GM12878 (cell line): Measurements from ENCODE around the gene PCDHGA6. TPM values are rescaled to one million over a fixed set of nuclear protein-coding genes. Genes with fewer than 3 reads are reported as not detected.

Experiments used
- BCL11A ChIP-seq: IDR thresholded peaks from 2 replicates; pipeline ENCODE4 v1.6.1; 2011; ENCODE audit warnings: low read depth, low read length
- CHD1 ChIP-seq: IDR thresholded peaks from 2 replicates; pipeline ENCODE4 v1.6.1; 2012; ENCODE audit warnings: low read depth, low read length, improper control_type of control experiment
- CREB1 ChIP-seq: IDR thresholded peaks from 2 replicates; pipeline ENCODE4 v1.6.1; 2012; ENCODE audit warnings: low read depth, mild to moderate bottlenecking, inconsistent platforms
- EP300 ChIP-seq, 2 experiments: fragments of 150-350 bp in 1 of 2; IDR thresholded peaks; 2 replicates each; pipeline ENCODE4 v1.6.1; 2011 to 2012; ENCODE audit warnings: low read depth in 2 of 2, low read length in 2 of 2, borderline replicate concordance in 1 of 2, improper control_type of control experiment in 1 of 2, inconsistent platforms in 1 of 2; ENCODE audit not compliant: control insufficient read depth in 1 of 2
- ESRRA ChIP-seq: IDR thresholded peaks from 2 replicates; pipeline ENCODE4 v1.6.1; 2012; ENCODE audit warnings: mild to moderate bottlenecking, low read length, improper control_type of control experiment
- ETV6 ChIP-seq, 2 experiments: fragments of 450-650 bp in 1 of 2; IDR thresholded peaks in 1 of 2; conservative IDR thresholded peaks in 1 of 2; 2 replicates each; pipeline ENCODE4 v1.6.1; 2014; ENCODE audit warnings: antibody characterized with exemption in 1 of 2, borderline replicate concordance in 1 of 2, low read depth in 1 of 2, mild to moderate bottlenecking in 1 of 2, moderate library complexity in 1 of 2
- FOXM1 ChIP-seq: IDR thresholded peaks from 2 replicates; pipeline ENCODE4 v1.6.1; 2012; ENCODE audit warnings: low read depth, mild to moderate bottlenecking, inconsistent platforms, low read length, moderate library complexity
- GATAD2B ChIP-seq: fragments of 450-650 bp; conservative IDR thresholded peaks from 2 replicates; pipeline ENCODE4 v1.6.1; 2017; ENCODE audit warnings: low read depth, mild to moderate bottlenecking, moderate library complexity
- HDAC6 ChIP-seq: fragments of 200-600 bp; sonication (generic); IDR thresholded peaks from one replicate; pipeline ENCODE4 v1.8.0; 2017; ENCODE audit warnings: antibody characterized with exemption; ENCODE audit not compliant: unreplicated experiment
- IKZF1 ChIP-seq: fragments of 450-650 bp; conservative IDR thresholded peaks from 2 replicates; pipeline ENCODE4 v1.6.1; 2017; ENCODE audit warnings: antibody characterized with exemption, mild to moderate bottlenecking
- IKZF2 ChIP-seq, 2 experiments: fragments of 450-650 bp; IDR thresholded peaks; 2 replicates each; pipeline ENCODE4 v1.6.1; 2017; ENCODE audit warnings: mild to moderate bottlenecking in 2 of 2, moderate library complexity in 2 of 2
- KAT2A ChIP-seq: conservative IDR thresholded peaks from 2 replicates; pipeline ENCODE4 v1.6.1; 2011; ENCODE audit warnings: low read depth, low read length; ENCODE audit not compliant: control insufficient read depth
- KDM1A ChIP-seq: fragments of 200-600 bp; sonication (generic); IDR thresholded peaks from 2 replicates; pipeline ENCODE4 v1.6.1; 2016; ENCODE audit warnings: borderline replicate concordance
- MEF2A ChIP-seq: IDR thresholded peaks from 2 replicates; pipeline ENCODE4 v1.6.1; 2011; ENCODE audit warnings: low read depth, mild to moderate bottlenecking, low read length, moderate library complexity; ENCODE audit not compliant: insufficient read depth
- MEF2B ChIP-seq: fragments of 450-650 bp; IDR thresholded peaks from 2 replicates; pipeline ENCODE4 v1.6.1; 2018; ENCODE audit warnings: mild to moderate bottlenecking, moderate library complexity; ENCODE audit not compliant: partially characterized antibody, poor library complexity, severe bottlenecking
- RAD51 ChIP-seq: fragments of 450-650 bp; IDR thresholded peaks from 2 replicates; pipeline ENCODE4 v1.6.1; 2016; ENCODE audit warnings: moderate library complexity, mild to moderate bottlenecking, inconsistent platforms
- SIX5 ChIP-seq: IDR thresholded peaks from 2 replicates; pipeline ENCODE4 v1.6.1; 2011; ENCODE audit warnings: mild to moderate bottlenecking, low read depth, low read length, moderate library complexity; ENCODE audit not compliant: severe bottlenecking
- SMAD1 ChIP-seq: fragments of 450-650 bp; IDR thresholded peaks from 2 replicates; pipeline ENCODE4 v1.6.1; 2018; ENCODE audit warnings: mild to moderate bottlenecking, low read depth; ENCODE audit not compliant: partially characterized antibody
- STAT3 ChIP-seq: IDR thresholded peaks from 2 replicates; pipeline ENCODE4 v1.6.1; 2011; ENCODE audit warnings: low read depth, low read length, improper control_type of control experiment
- TBL1XR1 ChIP-seq: IDR thresholded peaks from 2 replicates; pipeline ENCODE4 v1.6.1; 2012; ENCODE audit warnings: low read depth, low read length, improper control_type of control experiment
- TCF12 ChIP-seq: IDR thresholded peaks from 2 replicates; pipeline ENCODE4 v1.6.1; 2011; ENCODE audit warnings: low read depth, mild to moderate bottlenecking, low read length
- YY1 ChIP-seq: IDR thresholded peaks from 2 replicates; pipeline ENCODE4 v1.6.1; 2011; ENCODE audit warnings: low read depth, mild to moderate bottlenecking, low read length
- ZNF24 ChIP-seq: fragments of 450-650 bp; IDR thresholded peaks from 2 replicates; pipeline ENCODE4 v1.6.1; 2017; ENCODE audit warnings: antibody characterized with exemption, mild to moderate bottlenecking
- polyA plus RNA-seq, 11 experiments: library from polyadenylated mRNA; depleted of rRNA in 4 of 11; unstranded in 6 of 11; stranded (reverse) in 5 of 11; fragments of >200 nt; fragmentation: Nextera tagmentation in 4 of 11; fragmentation: Illumina TruSeq in 1 of 11; extraction: Ambion mirVana in 4 of 11; extraction: Trizol in 1 of 11; gene quantifications; 1 replicate in 1 of 11; 2 replicates in 10 of 11; pipeline versions ENCODE4 v1.2.1 to v1.2.3, GENCODE V29; 2011 to 2016; ENCODE audit warnings: inconsistent platforms in 2 of 11, missing spikeins in 2 of 11, low read depth in 1 of 11
- total RNA-seq, 4 experiments: library from RNA; depleted of rRNA in 3 of 4; stranded (reverse); fragments of >200 nt in 3 of 4; fragmentation: Illumina TruSeq in 1 of 4; extraction: Trizol in 1 of 4; gene quantifications; 2 replicates each; pipeline versions ENCODE4 v1.2.1 to v1.2.3, GENCODE V29; 2013 to 2021
- TF ChIP-seq, protein P1 (sequence below): fragments of 450-650 bp; IDR thresholded peaks from 2 replicates; pipeline ENCODE4 v1.6.1; 2016; ENCODE audit warnings: mild to moderate bottlenecking, moderate library complexity, borderline replicate concordance
- TF ChIP-seq, protein P2 (sequence below): fragments of 450-650 bp; IDR thresholded peaks from 2 replicates; pipeline ENCODE4 v1.6.1; 2018; ENCODE audit warnings: mild to moderate bottlenecking, low read depth, moderate library complexity; ENCODE audit not compliant: partially characterized antibody

The PCDHGA6 gene
- total and polyA plus RNA-seq, 10 of the 15 experiments (the other 5 are each of a cell fraction or from before 2014, with no cell fraction given), result 0.04 to 0.60 (median 0.15) TPM; not detected in 3

DNA sequence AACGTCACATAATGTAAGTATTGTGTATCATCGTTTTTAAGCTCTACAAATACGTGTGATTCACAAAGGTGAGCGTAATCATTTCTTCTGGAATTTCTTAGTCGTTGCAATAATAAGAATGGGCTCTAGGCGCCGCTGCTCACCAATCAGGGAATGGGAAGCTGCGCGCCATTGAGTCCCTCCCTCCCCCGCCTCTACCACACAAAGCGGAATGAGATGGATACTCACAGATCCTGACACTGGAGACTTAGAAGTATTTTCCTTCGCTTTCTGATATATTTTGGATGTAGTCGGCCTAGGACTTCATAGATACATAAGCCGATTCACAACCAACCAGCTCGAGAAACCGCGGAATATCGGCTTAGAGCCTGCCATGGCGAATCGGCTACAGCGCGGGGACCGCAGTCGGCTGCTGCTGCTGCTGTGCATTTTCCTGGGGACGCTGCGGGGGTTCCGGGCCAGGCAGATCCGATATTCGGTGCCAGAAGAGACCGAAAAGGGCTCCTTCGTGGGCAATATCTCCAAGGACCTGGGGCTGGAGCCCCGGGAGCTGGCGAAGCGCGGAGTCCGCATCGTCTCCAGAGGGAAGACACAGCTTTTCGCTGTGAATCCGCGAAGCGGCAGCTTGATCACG lies 47.3 kb downstream of the PCDHGA6 start, which contains the start of gene PCDHGA11 (continued):
- TF ChIP-seq, protein P1, sequence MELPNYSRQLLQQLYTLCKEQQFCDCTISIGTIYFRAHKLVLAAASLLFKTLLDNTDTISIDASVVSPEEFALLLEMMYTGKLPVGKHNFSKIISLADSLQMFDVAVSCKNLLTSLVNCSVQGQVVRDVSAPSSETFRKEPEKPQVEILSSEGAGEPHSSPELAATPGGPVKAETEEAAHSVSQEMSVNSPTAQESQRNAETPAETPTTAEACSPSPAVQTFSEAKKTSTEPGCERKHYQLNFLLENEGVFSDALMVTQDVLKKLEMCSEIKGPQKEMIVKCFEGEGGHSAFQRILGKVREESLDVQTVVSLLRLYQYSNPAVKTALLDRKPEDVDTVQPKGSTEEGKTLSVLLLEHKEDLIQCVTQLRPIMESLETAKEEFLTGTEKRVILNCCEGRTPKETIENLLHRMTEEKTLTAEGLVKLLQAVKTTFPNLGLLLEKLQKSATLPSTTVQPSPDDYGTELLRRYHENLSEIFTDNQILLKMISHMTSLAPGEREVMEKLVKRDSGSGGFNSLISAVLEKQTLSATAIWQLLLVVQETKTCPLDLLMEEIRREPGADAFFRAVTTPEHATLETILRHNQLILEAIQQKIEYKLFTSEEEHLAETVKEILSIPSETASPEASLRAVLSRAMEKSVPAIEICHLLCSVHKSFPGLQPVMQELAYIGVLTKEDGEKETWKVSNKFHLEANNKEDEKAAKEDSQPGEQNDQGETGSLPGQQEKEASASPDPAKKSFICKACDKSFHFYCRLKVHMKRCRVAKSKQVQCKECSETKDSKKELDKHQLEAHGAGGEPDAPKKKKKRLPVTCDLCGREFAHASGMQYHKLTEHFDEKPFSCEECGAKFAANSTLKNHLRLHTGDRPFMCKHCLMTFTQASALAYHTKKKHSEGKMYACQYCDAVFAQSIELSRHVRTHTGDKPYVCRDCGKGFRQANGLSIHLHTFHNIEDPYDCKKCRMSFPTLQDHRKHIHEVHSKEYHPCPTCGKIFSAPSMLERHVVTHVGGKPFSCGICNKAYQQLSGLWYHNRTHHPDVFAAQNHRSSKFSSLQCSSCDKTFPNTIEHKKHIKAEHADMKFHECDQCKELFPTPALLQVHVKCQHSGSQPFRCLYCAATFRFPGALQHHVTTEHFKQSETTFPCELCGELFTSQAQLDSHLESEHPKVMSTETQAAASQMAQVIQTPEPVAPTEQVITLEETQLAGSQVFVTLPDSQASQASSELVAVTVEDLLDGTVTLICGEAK, result no peak
- peak; percentile 33 to 36; a peak in 3 of 4 replicates for TF ChIP-seq IKZF2 (IDR thresholded peaks at IDR 0.05)
- TF ChIP-seq ZNF24, result peak; percentile 75; the same call in 1 of the 2 replicates
- no peak for TF ChIP-seq SMAD1
- peak; percentile 91 for TF ChIP-seq YY1
- TF ChIP-seq ETV6 (conservative IDR thresholded peaks at IDR 0.05 in 1 of 2, IDR thresholded peaks at IDR 0.05 in 1 of 2; ENCODE audit: borderline replicate concordance in 1 of 2, low read depth in 1 of 2), result 0 out of 4 replicates have a peak, but pooled peaks of 1 of the 2 experiments have one; percentile 8
- TF ChIP-seq EP300 (IDR thresholded peaks at IDR 0.05; ENCODE audit: borderline replicate concordance in 1 of 2, control insufficient read depth in 1 of 2, low read depth in 2 of 2, low read length in 2 of 2), result no peak
- no peak for TF ChIP-seq KDM1A
- no peak for TF ChIP-seq MEF2A
- peak; percentile 38 for TF ChIP-seq IKZF1
- TF ChIP-seq HDAC6, result no peak
- no peak for TF ChIP-seq BCL11A
- no peak for TF ChIP-seq MEF2B
- TF ChIP-seq FOXM1, result peak; percentile 46; the same call in 1 of the 2 replicates
- TF ChIP-seq, protein P2, sequence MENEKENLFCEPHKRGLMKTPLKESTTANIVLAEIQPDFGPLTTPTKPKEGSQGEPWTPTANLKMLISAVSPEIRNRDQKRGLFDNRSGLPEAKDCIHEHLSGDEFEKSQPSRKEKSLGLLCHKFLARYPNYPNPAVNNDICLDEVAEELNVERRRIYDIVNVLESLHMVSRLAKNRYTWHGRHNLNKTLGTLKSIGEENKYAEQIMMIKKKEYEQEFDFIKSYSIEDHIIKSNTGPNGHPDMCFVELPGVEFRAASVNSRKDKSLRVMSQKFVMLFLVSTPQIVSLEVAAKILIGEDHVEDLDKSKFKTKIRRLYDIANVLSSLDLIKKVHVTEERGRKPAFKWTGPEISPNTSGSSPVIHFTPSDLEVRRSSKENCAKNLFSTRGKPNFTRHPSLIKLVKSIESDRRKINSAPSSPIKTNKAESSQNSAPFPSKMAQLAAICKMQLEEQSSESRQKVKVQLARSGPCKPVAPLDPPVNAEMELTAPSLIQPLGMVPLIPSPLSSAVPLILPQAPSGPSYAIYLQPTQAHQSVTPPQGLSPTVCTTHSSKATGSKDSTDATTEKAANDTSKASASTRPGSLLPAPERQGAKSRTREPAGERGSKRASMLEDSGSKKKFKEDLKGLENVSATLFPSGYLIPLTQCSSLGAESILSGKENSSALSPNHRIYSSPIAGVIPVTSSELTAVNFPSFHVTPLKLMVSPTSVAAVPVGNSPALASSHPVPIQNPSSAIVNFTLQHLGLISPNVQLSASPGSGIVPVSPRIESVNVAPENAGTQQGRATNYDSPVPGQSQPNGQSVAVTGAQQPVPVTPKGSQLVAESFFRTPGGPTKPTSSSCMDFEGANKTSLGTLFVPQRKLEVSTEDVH, result no peak
- no peak for TF ChIP-seq ESRRA
- no peak for TF ChIP-seq SIX5
- TF ChIP-seq GATAD2B, result no peak
- no peak for TF ChIP-seq STAT3
- TF ChIP-seq TCF12, result no peak
- no peak for TF ChIP-seq TBL1XR1
- no peak for TF ChIP-seq RAD51
- TF ChIP-seq KAT2A, result no peak
- TF ChIP-seq CREB1, result 0 out of 2 replicates have a peak, but pooled peaks have one; percentile 37
- TF ChIP-seq CHD1, result no peak
